IMR-90 (cell line): ENCODE data around the gene RSPO4. TPM values are rescaled to one million over a fixed set of nuclear protein-coding genes. Genes with fewer than 3 reads are reported as not detected.

Experiments used
- ATAC-seq: fragments of 200-7000 bp; cut with Tn5 transposase; 2 replicates; pipeline ENCODE4 v1.9.1; 2020; ENCODE audit warnings: low read depth, mild to moderate bottlenecking, moderate library complexity
- BruUV-seq: library from RNA; stranded (reverse); fragments of 400-500 nt; replicated peaks from 2 replicates; lab custom pipeline; 2021; lab: Mats Ljungman, UMichigan
- CTCF ChIA-PET: fragments of 300-600 bp; formaldehyde crosslinking; extraction: SDS; loops from one replicate; lab custom pipeline; 2021; ENCODE audit warnings: antibody characterized with exemption; lab: Yijun Ruan, JAX
- POLR2A ChIA-PET: fragments of 300-600 bp; sonication (Branson Sonifier 250); formaldehyde crosslinking; loops from one replicate; lab custom pipeline; 2022; ENCODE audit warnings: antibody characterized with exemption; ENCODE audit not compliant: unreplicated experiment; lab: Charles Lee
- DNase-seq: peaks from one replicate; pipeline ENCODE4 v3.0.0; 2013
- H2AFZ ChIP-seq: replicated peaks from 2 replicates; pipeline ENCODE3; 2013; ENCODE audit warnings: low read length, mild to moderate bottlenecking; ENCODE audit not compliant: poor library complexity
- H2AK5ac ChIP-seq: 2 replicates; pipeline ENCODE4 v1.6.1; 2013; ENCODE audit warnings: low read depth, low read length, inconsistent platforms
- H2AK9ac ChIP-seq: replicated peaks from 2 replicates; pipeline ENCODE3; 2013; ENCODE audit warnings: mild to moderate bottlenecking, low read depth, low read length, moderate library complexity; ENCODE audit not compliant: poor library complexity
- H2BK120ac ChIP-seq: 2 replicates; pipeline ENCODE4 v1.6.1; 2013; ENCODE audit warnings: low read depth, low read length, inconsistent platforms
- H2BK15ac ChIP-seq: 3 replicates; pipeline ENCODE4 v1.6.1; 2013; ENCODE audit warnings: low read depth, low read length, inconsistent platforms
- H2BK20ac ChIP-seq: 2 replicates; pipeline ENCODE4 v1.6.1; 2013; ENCODE audit warnings: low read depth, mild to moderate bottlenecking, inconsistent platforms, low read length, moderate library complexity
- H2BK5ac ChIP-seq: 2 replicates; pipeline ENCODE4 v1.6.1; 2013; ENCODE audit warnings: mild to moderate bottlenecking, low read depth, low read length, inconsistent platforms; ENCODE audit not compliant: poor library complexity, severe bottlenecking
- H3K14ac ChIP-seq: replicated peaks from 2 replicates; pipeline ENCODE4 v1.6.1; 2013; ENCODE audit warnings: low read depth, low read length, inconsistent platforms
- H3K18ac ChIP-seq: 2 replicates; pipeline ENCODE4 v1.6.1; 2013; ENCODE audit warnings: low read depth, low read length, control low read depth
- H3K23ac ChIP-seq: 2 replicates; pipeline ENCODE4 v1.6.1; 2013; ENCODE audit warnings: low read depth, low read length, inconsistent platforms
- H3K27ac ChIP-seq: 2 replicates; pipeline ENCODE4 v1.5.1; 2013; ENCODE audit warnings: mild to moderate bottlenecking, control low read depth, low read length; ENCODE audit not compliant: insufficient read depth
- H3K27me3 ChIP-seq: 2 replicates; pipeline ENCODE4 v1.6.1; 2013; ENCODE audit warnings: low read length; ENCODE audit not compliant: control insufficient read depth, insufficient read depth
- H3K36me3 ChIP-seq: 2 replicates; pipeline ENCODE4 v1.6.1; 2013; ENCODE audit warnings: low read length, mixed read lengths; ENCODE audit not compliant: control insufficient read depth, insufficient read depth
- H3K4ac ChIP-seq: 2 replicates; pipeline ENCODE4 v1.6.1; 2013; ENCODE audit warnings: low read depth, low read length, inconsistent platforms
- H3K4me1 ChIP-seq: 2 replicates; pipeline ENCODE4 v1.6.1; 2013; ENCODE audit warnings: low read length, mixed read lengths; ENCODE audit not compliant: control insufficient read depth, insufficient read depth
- H3K4me2 ChIP-seq: 2 replicates; pipeline ENCODE4 v1.6.1; 2013; ENCODE audit warnings: low read depth, mild to moderate bottlenecking, control low read depth, low read length, moderate library complexity
- H3K4me3 ChIP-seq: 2 replicates; pipeline ENCODE4 v1.5.1; 2013; ENCODE audit warnings: low read depth, mild to moderate bottlenecking, control low read depth, low read length, moderate library complexity; ENCODE audit not compliant: insufficient read depth
- H3K56ac ChIP-seq: 2 replicates; pipeline ENCODE4 v1.6.1; 2013; ENCODE audit warnings: low read length, inconsistent platforms; ENCODE audit not compliant: insufficient read depth; ENCODE audit errors: extremely low read depth
- H3K79me1 ChIP-seq, 2 experiments: 2 replicates each; pipeline ENCODE4 v1.6.1; 2013; ENCODE audit warnings: low read length in 2 of 2, inconsistent platforms in 1 of 2, low read depth in 1 of 2
- H3K9ac ChIP-seq: 2 replicates; pipeline ENCODE4 v1.6.1; 2013; ENCODE audit warnings: low read depth, low read length, control low read depth
- H3K9me1 ChIP-seq: 2 replicates; pipeline ENCODE4 v1.6.1; 2013; ENCODE audit warnings: low read length, inconsistent platforms; ENCODE audit not compliant: insufficient read depth
- H3K9me3 ChIP-seq: 2 replicates; pipeline ENCODE4 v1.6.1; 2013; ENCODE audit warnings: low read length; ENCODE audit not compliant: control insufficient read depth, insufficient read depth
- H4K20me1 ChIP-seq: 2 replicates; pipeline ENCODE4 v1.6.1; 2013; ENCODE audit warnings: low read length, inconsistent platforms; ENCODE audit not compliant: insufficient read depth
- H4K5ac ChIP-seq: 2 replicates; pipeline ENCODE4 v1.6.1; 2013; ENCODE audit warnings: mild to moderate bottlenecking, low read depth, low read length, control low read depth
- H4K8ac ChIP-seq, 2 experiments: 2 replicates each; pipeline ENCODE4 v1.6.1; 2013; ENCODE audit warnings: low read depth in 2 of 2, low read length in 2 of 2, control low read depth in 1 of 2, inconsistent platforms in 1 of 2
- H4K91ac ChIP-seq: 2 replicates; pipeline ENCODE4 v1.6.1; 2013; ENCODE audit warnings: low read depth, low read length, inconsistent platforms; ENCODE audit not compliant: insufficient read depth
- CEBPB ChIP-seq: IDR thresholded peaks from 2 replicates; pipeline ENCODE4 v1.6.1; 2012; ENCODE audit warnings: low read depth, low read length, improper control_type of control experiment
- MAZ ChIP-seq: IDR thresholded peaks from 2 replicates; pipeline ENCODE4 v1.6.1; 2012; ENCODE audit warnings: low read depth, mild to moderate bottlenecking, low read length, improper control_type of control experiment, moderate library complexity, borderline replicate concordance
- MXI1 ChIP-seq: IDR thresholded peaks from 2 replicates; pipeline ENCODE4 v1.6.1; 2012; ENCODE audit warnings: low read depth, mild to moderate bottlenecking, low read length, moderate library complexity, borderline replicate concordance
- NFE2L2 ChIP-seq: fragments of 150-350 bp; IDR thresholded peaks from 2 replicates; pipeline ENCODE4 v1.6.1; 2016; ENCODE audit warnings: low read depth, mild to moderate bottlenecking, low read length
- POLR2A ChIP-seq: IDR thresholded peaks from 2 replicates; pipeline ENCODE4 v1.6.1; 2012; ENCODE audit warnings: mild to moderate bottlenecking, low read depth, low read length
- RFX5 ChIP-seq: IDR thresholded peaks from 2 replicates; pipeline ENCODE4 v1.8.0; 2012; ENCODE audit warnings: low read depth, mild to moderate bottlenecking, low read length, moderate library complexity
- USF2 ChIP-seq: fragments of 150-350 bp; IDR thresholded peaks from 2 replicates; pipeline ENCODE4 v1.6.1; 2017; ENCODE audit warnings: mild to moderate bottlenecking, antibody characterized with exemption, low read length, low read depth
- whole genome bisulfite sequencing, 2 experiments: methylation state at CpG; one replicate each; pipeline versions ENCODE4 v1.1.5 to v1.1.7; 2013; ENCODE audit warnings: missing lambda C conversion rate in 2 of 2; ENCODE audit not compliant: insufficient read length in 1 of 2; ENCODE audit errors: extremely low coverage in 2 of 2; 5-methylcytosine and 5-hydroxymethylcytosine counted together
- dilution Hi-C: fragments of 300-500 bp; cut with HindIII; formaldehyde crosslinking; loops from one replicate; pipeline ENCODE4 v1.14.3; 2018; ENCODE audit warnings: low sequenced_read_pairs; ENCODE audit not compliant: unreplicated experiment
- in situ Hi-C: fragments of 300-500 bp; cut with MboI; formaldehyde crosslinking; loops from 3 replicates; pipeline ENCODE4 v1.14.3; 2019; ENCODE audit warnings: low sequenced_read_pairs, inconsistent platforms, mixed read lengths
- intact Hi-C: fragments of 100-400 bp; cut with micrococcal nuclease; formaldehyde crosslinking; loops from 2 replicates; pipeline ENCODE4 v1.10.0; 2022
- polyA plus RNA-seq, 3 experiments: library from polyadenylated mRNA; depleted of rRNA; stranded (reverse); fragments of >200 nt; gene quantifications; 2 replicates each; pipeline ENCODE4 v1.2.3, GENCODE V29; 2012; ENCODE audit warnings: low replicate concordance in 1 of 3
- total RNA-seq: library from RNA; depleted of rRNA; stranded (reverse); fragments of >200 nt; gene quantifications from 2 replicates; pipeline ENCODE4 v1.2.3, GENCODE V29; 2012

The RSPO4 gene
- total and polyA plus RNA-seq, 2 of the 4 experiments (the other 2 are of a cell fraction) = not detected

GRCh38 chr20:1020614-1021013 is 18.5 kb upstream of the RSPO4 start:
- H4K20me1 ChIP-seq = no peaks in the 10 kb centered on the region
- no peaks in the 10 kb centered on the region for H3K4me1 ChIP-seq
- no peak overlapping the region for H2BK5ac ChIP-seq
- in situ Hi-C loops = no loop called here
- no peaks in the 10 kb centered on the region for H3K27me3 ChIP-seq
- no TSS peak for BruUV-seq
- H4K5ac ChIP-seq = no peak overlapping the region
- no peak for TF ChIP-seq CEBPB
- TF ChIP-seq NFE2L2 = no peak
- TF ChIP-seq POLR2A = no peak
- no peak for TF ChIP-seq MXI1
- no peak for TF ChIP-seq RFX5
- TF ChIP-seq MAZ = no peak
- no peak for TF ChIP-seq USF2
- intact Hi-C loops = no loop called here
- H3K36me3 ChIP-seq = no peaks in the 10 kb centered on the region
- no peak overlapping the region for H3K23ac ChIP-seq
- WGBS, 2 experiments = no CpG with 5 or more reads among the region's 5 CpGs
- H2AK9ac ChIP-seq = no peak overlapping the region
- no peak overlapping the region for H2BK20ac ChIP-seq
- no peak overlapping the region for H3K27ac ChIP-seq
- no peak overlapping the region for H3K4me2 ChIP-seq
- H2BK15ac ChIP-seq = no peak overlapping the region
- no peak overlapping the region for H4K91ac ChIP-seq
- H3K79me1 ChIP-seq = no peaks in the 10 kb centered on the region
- H3K4ac ChIP-seq = no peak overlapping the region
- no peak overlapping the region for H2BK120ac ChIP-seq
- dilution Hi-C loops = no loop called here
- H3K9me1 ChIP-seq = no peaks in the 10 kb centered on the region
- no peak overlapping the region for H3K18ac ChIP-seq
- H3K4me3 ChIP-seq = no peak overlapping the region
- H3K9ac ChIP-seq = no peak overlapping the region
- H4K8ac ChIP-seq = no peak overlapping the region
- no peak overlapping the region for H3K14ac ChIP-seq
- H2AK5ac ChIP-seq = no peak overlapping the region
- ChIA-PET POLR2A (no interaction called here), CTCF (no interaction called here)
- H2AFZ ChIP-seq = no peak overlapping the region
- H3K9me3 ChIP-seq = no peaks in the 10 kb centered on the region
- H3K56ac ChIP-seq = no peak overlapping the region
- ATAC-seq (no peak), DNase-seq (no peak)
